ENCODE results near the gene IRF5. TPM values are rescaled to one million over a fixed set of nuclear protein-coding genes. Genes with fewer than 3 reads are reported as not detected.

Gene IRF5
- total RNA-seq, 2 donors from 2014 or later, result 2.7 to 4.4 TPM

DNA sequence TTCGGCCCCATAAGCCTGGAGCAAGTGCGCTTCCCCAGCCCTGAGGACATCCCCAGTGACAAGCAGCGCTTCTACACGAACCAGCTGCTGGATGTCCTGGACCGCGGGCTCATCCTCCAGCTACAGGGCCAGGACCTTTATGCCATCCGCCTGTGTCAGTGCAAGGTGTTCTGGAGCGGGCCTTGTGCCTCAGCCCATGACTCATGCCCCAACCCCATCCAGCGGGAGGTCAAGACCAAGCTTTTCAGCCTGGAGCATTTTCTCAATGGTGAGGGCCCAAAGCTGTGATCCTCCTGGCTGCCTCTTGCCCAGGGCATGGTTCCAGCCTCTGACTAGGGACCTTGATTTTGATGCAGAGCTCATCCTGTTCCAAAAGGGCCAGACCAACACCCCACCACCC is 10.1 kb downstream of the IRF5 start:
- Histone ChIP-seq H3K4me1 (no peaks in the 10 kb centered on the region), H3K36me3 (peaks cover 7% of the 10 kb centered on the region), H3K27ac (no peak overlapping the region), H3K27me3 (no peaks in the 10 kb centered on the region), H3K4me3 (no peak overlapping the region), H3K9me3 (no peaks in the 10 kb centered on the region)
- TF ChIP-seq, protein P1, sequence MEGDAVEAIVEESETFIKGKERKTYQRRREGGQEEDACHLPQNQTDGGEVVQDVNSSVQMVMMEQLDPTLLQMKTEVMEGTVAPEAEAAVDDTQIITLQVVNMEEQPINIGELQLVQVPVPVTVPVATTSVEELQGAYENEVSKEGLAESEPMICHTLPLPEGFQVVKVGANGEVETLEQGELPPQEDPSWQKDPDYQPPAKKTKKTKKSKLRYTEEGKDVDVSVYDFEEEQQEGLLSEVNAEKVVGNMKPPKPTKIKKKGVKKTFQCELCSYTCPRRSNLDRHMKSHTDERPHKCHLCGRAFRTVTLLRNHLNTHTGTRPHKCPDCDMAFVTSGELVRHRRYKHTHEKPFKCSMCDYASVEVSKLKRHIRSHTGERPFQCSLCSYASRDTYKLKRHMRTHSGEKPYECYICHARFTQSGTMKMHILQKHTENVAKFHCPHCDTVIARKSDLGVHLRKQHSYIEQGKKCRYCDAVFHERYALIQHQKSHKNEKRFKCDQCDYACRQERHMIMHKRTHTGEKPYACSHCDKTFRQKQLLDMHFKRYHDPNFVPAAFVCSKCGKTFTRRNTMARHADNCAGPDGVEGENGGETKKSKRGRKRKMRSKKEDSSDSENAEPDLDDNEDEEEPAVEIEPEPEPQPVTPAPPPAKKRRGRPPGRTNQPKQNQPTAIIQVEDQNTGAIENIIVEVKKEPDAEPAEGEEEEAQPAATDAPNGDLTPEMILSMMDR (IDR thresholded peaks at IDR 0.05), result no peak
- no peak for DNase-seq (ENCODE audit: low spot score)

DNA sequence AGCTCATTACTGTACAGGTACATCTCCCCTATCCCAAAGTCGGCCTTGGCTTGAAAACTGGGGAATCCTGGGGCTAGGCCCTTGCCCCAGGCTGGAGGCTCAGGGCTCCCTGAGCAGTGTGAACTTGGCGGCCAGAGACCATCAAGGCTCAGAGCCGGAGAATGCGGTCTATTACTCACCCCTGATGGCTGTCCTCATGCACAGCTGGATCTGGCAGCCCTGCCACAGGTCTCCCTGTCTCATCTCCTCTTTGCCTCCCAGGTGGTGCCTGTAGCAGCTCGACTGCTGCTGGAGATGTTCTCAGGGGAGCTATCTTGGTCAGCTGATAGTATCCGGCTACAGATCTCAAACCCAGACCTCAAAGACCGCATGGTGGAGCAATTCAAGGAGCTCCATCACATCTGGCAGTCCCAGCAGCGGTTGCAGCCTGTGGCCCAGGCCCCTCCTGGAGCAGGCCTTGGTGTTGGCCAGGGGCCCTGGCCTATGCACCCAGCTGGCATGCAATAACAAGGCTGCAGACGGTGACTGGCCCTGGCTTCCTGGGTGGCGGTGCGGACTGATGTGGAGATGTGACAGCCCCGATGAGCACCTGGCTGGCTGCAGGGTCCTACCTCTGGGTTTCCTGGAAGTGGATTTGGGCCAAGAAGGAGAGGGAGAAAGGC is 10.7 kb downstream of the IRF5 start:
- Histone ChIP-seq H3K27ac (no peak overlapping the region), H3K9me3 (no peaks in the 10 kb centered on the region), H3K27me3 (no peaks in the 10 kb centered on the region), H3K36me3 (peaks cover 13% of the 10 kb centered on the region), H3K4me1 (no peaks in the 10 kb centered on the region), H3K4me3 (no peak overlapping the region)
- TF ChIP-seq, protein P1 (IDR thresholded peaks at IDR 0.05), result no peak
- DNase-seq (ENCODE audit: low spot score), result no peak

- H3K36me3 ChIP-seq, result peaks cover 20% of the 10 kb centered on the region
- H3K9me3 ChIP-seq, result no peaks in the 10 kb centered on the region
- TF ChIP-seq, protein P1 (IDR thresholded peaks at IDR 0.05), result no peak
- H3K27me3 ChIP-seq, result no peaks in the 10 kb centered on the region
- H3K4me3 ChIP-seq, result no peak overlapping the region
- no peak for DNase-seq (ENCODE audit: low spot score)
- H3K27ac ChIP-seq, result no peak overlapping the region
- no peaks in the 10 kb centered on the region for H3K4me1 ChIP-seq
These were observed 11.4 kb downstream of the IRF5 start for GRCh38 chr7:128948976-128949760.

DNA sequence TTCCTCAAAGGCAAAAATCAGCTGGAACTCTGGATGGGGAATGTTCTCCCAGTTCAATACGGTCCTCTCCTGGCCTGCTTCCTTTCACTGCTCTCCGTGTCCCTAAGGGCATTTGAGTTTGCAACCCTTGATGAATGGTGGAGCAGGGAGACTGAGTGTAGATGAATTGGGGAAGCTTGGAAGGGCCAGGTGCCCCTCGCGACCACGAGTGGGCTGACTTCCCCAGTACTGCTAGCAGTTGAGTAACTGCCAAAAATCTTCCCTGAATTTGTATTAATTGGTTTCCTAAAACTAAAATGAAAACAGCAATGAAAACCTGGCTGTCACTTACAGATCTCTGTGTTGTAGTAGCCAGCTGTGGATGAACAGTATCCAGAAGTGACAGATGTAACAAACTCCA is 13.6 kb downstream of the IRF5 start:
- DNase-seq (ENCODE audit: low spot score), result no peak
- Histone ChIP-seq H3K27me3 (no peaks in the 10 kb centered on the region), H3K4me1 (no peaks in the 10 kb centered on the region), H3K36me3 (peaks cover 42% of the 10 kb centered on the region), H3K27ac (no peak overlapping the region), H3K9me3 (no peaks in the 10 kb centered on the region), H3K4me3 (no peak overlapping the region)
- TF ChIP-seq, protein P1 (IDR thresholded peaks at IDR 0.05), result no peak

- no peak for DNase-seq (ENCODE audit: low spot score)
- Histone ChIP-seq H3K27ac (no peak overlapping the region), H3K4me3 (no peak overlapping the region), H3K9me3 (no peaks in the 10 kb centered on the region), H3K36me3 (peaks cover 63% of the 10 kb centered on the region), H3K27me3 (no peaks in the 10 kb centered on the region), H3K4me1 (no peaks in the 10 kb centered on the region)
- TF ChIP-seq, protein P1 (IDR thresholded peaks at IDR 0.05), result no peak
These were observed 16.4 kb downstream of the IRF5 start for GRCh38 chr7:128954150-128954549.
